ENCODE data around the gene GFRAL.

GFRAL gene

DNA sequence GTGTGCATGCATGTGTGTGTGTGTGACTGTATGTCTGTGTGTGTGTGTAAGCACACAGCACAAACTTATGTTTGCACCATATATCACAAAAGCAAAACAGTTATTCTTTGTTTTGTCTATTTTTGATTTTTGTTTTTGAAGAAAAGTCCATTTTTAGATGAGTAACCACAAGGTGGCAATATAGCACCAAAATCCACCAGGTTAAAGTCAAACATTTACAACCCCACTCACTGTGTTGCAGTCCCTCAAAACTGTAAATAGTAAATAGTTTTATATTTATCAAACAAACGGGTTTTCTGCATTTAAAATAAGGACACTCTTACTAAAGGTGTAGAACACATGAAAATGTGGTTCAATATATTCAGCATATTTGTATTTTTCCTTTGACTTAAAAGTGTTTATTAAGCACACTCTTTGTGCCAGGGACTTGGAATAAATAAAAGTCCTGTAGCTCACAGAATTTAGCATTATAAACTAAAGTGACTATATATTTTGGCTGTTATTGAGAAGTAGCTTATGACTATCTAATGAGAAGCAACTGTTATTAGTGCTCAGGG lies 118.5 kb downstream of the GFRAL start:
- Mint-ChIP-seq H3K9me3 (peaks cover 7% of the 10 kb centered on the region in 2 donors), H3K4me3 (no peak overlapping the region), H3K4me1 (ENCODE audit: low read depth in 2 of 2) (no peaks in the 10 kb centered on the region), H3K36me3 (ENCODE audit: insufficient read depth) (no peaks in the 10 kb centered on the region), H3K27me3 (no peaks in the 10 kb centered on the region), H3K27ac (no peak overlapping the region)
- ATAC-seq (replicated peaks) = no peak
- no peak for DNase-seq

DNA sequence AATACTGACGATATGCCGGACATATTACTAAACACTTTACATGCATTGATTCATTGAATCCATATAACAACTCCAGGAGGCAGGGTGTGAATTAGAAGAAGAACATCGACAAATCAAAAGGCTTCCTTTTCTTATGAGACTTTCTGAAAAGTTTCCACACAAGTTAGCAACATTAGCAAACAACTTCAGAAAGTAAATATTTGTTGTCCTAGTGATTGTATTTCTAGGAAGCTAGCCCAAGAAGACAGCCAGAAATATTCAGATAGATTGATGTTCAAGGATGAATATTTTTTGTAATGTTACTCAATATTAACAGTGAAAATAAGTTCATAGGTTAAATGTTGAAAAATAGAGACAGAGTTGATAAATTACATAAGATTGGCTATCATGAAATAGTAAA lies 120.6 kb downstream of the GFRAL start:
- Mint-ChIP-seq H3K4me3 (no peak overlapping the region), H3K36me3 (ENCODE audit: insufficient read depth) (no peaks in the 10 kb centered on the region), H3K9me3 (peaks cover 0 to 7% of the 10 kb centered on the region in 2 donors), H3K27me3 (no peaks in the 10 kb centered on the region), H3K27ac (no peak overlapping the region), H3K4me1 (ENCODE audit: low read depth in 2 of 2) (no peaks in the 10 kb centered on the region)
- DNase-seq (no peak), ATAC-seq (replicated peaks) (no peak)

DNA sequence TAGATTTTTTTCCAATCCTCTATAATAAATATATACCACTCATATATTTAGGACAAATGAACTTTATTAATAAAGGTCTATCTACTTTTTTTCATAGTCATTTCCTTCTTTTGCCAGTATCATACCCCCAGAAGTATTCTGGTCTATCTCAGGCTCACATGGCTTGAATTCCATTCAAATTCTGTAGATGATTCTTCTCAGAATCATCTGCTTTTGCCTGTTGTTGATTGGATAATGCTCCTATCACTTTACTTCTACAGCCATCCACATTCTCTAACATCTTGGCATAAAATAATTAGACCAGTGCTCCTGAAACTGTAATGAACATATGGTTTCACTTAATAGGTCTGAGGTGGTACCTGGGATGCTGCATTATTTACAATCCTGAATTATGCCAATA lies 121.2 kb downstream of the GFRAL start:
- H3K27me3 Mint-ChIP-seq = no peaks in the 10 kb centered on the region
- no peaks in the 10 kb centered on the region for H3K36me3 Mint-ChIP-seq (ENCODE audit: insufficient read depth)
- no peak overlapping the region for H3K4me3 Mint-ChIP-seq
- no peak overlapping the region for H3K27ac Mint-ChIP-seq
- ATAC-seq (replicated peaks) (no peak), DNase-seq (no peak)
- no peaks in the 10 kb centered on the region for H3K4me1 Mint-ChIP-seq (ENCODE audit: low read depth in 2 of 2)
- H3K9me3 Mint-ChIP-seq = peaks cover 0 to 8% of the 10 kb centered on the region in 2 donors

DNA sequence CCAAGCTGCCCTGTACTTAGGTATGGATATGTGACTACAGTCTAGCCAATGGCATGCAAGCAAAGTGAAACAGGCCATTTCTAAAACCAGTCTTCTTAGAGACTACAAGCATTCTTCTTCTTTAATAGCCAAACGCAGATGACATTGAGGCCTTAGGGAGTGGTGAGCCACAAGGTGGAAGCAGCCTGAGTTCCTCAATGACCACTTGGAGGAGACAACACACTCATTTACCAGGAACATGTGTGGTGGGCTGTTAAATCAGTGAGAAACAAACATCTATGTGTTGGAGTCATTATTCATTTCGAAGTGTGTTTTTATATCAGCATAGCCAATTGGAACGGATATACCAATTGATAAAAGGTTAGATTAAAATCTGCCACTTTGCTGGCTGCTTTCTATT lies 122.0 kb downstream of the GFRAL start:
- H3K27ac Mint-ChIP-seq = no peak overlapping the region
- ATAC-seq (replicated peaks) (no peak), DNase-seq (no peak)
- H3K4me3 Mint-ChIP-seq = no peak overlapping the region
- H3K4me1 Mint-ChIP-seq (ENCODE audit: low read depth in 2 of 2) = no peaks in the 10 kb centered on the region
- H3K9me3 Mint-ChIP-seq = peaks cover 0 to 8% of the 10 kb centered on the region in 2 donors
- no peaks in the 10 kb centered on the region for H3K36me3 Mint-ChIP-seq (ENCODE audit: insufficient read depth)
- H3K27me3 Mint-ChIP-seq = no peaks in the 10 kb centered on the region

DNA sequence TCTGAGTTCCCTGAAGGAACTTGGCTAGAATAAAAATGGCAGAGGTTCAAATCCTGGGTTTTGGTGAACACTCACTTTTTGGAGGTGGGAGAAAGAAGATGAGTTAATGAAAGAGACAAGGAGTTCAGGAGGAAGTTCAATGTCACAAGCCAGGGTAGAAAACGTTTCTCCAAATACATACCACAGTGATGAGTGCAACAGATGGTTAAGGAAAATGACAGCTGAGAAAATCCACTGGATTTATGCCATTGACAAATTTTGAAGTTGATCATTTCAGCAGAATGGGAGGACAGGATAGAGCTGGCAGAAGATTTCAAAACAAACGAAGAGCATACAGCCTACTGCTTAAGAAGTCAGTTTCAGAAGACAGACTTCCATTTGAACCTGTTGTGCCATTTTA lies 122.7 kb downstream of the GFRAL start:
- peaks cover 0 to 12% of the 10 kb centered on the region in 2 donors for H3K9me3 Mint-ChIP-seq
- DNase-seq (no peak), ATAC-seq (replicated peaks) (no peak)
- no peak overlapping the region for H3K4me3 Mint-ChIP-seq
- no peaks in the 10 kb centered on the region for H3K36me3 Mint-ChIP-seq (ENCODE audit: insufficient read depth)
- no peak overlapping the region for H3K27ac Mint-ChIP-seq
- no peaks in the 10 kb centered on the region for H3K27me3 Mint-ChIP-seq
- H3K4me1 Mint-ChIP-seq (ENCODE audit: low read depth in 2 of 2) = no peaks in the 10 kb centered on the region
